HG02885 (cell line): ENCODE data around the gene TUBB4B.
"Not testable (repeated sequence)": the region's sequence is repeated elsewhere in the genome, so short reads cannot be mapped to it uniquely, and the experiment has no call there.

ENCODE experiments used
- ATAC-seq: cut with Tn5 transposase; IDR thresholded peaks from one replicate; pipeline ENCODE4 v1.9.1; 2021; ENCODE audit warnings: mild to moderate bottlenecking; ENCODE audit not compliant: unreplicated experiment, poor library complexity

The TUBB4B gene

DNA sequence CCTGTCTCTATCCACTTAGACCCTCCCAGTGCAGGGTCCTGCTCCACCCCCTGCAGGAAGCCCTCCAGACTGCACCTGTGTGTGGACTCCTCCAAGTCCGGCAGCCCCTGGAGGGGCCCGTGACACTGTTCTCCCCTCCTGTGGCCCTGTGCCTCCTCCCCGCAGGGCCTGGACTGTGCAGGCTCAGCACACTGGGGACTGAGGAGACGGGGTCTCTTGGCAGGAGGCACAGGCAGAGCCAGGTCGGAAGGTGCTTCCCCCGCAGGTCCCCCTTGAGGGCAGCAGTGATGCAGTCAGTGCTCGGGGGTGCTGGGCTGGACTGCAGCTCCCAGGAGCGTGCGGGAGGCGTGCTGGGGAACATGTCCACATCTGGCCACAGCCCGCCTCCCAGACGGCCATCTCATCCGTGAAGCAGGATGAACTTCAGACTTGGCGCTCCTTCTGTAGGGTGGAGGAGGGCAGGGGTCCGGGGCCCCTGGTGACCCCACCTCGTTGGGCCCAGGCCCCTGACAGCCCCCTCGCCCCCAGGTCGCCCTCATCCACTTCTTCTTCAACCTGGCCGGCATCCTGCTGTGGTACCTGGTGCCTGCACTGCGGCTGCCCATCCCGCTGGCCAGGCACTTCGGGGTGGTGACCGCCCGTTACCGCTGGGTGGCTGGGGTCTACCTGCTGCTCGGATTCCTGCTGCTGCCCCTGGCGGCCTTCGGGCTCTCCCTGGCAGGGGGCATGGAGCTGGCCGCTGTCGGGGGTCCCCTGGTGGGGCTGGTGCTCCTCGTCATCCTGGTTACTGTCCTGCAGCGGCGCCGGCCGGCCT is 5.5 kb upstream of the TUBB4B start:
- no peak for ATAC-seq

DNA sequence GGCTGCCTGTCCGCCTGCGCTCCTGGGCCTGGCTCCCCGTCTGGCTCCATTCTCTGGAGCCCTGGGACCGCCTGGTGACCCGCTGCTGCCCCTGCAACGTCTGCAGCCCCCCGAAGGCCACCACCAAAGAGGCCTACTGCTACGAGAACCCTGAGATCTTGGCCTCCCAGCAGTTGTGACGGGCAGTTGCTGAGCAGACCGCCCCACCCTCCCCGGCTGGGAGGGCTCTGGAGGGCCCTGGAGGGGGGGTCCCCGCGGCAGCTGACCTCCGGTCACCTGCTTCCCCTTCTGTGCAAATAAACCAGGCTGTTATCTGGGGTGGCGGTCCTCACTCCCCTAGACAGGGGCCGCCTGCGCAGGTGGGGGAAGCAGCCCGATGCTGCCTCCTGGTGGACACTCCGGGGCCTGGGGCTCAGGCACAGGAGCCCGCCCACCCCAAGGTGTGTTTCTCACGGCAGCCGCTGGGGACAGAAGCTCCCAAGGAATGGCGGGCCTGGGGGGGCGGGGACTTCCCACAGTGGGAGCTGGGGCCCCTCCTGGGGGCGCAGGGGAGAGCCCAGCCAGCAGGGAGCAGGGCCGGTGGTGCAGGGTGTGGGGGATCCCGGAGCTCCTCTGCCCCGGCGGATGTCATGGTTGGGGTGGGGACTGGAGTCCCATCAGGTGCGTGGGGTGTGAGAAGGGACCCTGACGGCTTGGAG is 4.7 kb upstream of the TUBB4B start:
- ATAC-seq, result peak; percentile 22

GRCh38 chr9:137236936-137237421 is 4.1 kb upstream of the TUBB4B start:
- no peak for ATAC-seq

DNA sequence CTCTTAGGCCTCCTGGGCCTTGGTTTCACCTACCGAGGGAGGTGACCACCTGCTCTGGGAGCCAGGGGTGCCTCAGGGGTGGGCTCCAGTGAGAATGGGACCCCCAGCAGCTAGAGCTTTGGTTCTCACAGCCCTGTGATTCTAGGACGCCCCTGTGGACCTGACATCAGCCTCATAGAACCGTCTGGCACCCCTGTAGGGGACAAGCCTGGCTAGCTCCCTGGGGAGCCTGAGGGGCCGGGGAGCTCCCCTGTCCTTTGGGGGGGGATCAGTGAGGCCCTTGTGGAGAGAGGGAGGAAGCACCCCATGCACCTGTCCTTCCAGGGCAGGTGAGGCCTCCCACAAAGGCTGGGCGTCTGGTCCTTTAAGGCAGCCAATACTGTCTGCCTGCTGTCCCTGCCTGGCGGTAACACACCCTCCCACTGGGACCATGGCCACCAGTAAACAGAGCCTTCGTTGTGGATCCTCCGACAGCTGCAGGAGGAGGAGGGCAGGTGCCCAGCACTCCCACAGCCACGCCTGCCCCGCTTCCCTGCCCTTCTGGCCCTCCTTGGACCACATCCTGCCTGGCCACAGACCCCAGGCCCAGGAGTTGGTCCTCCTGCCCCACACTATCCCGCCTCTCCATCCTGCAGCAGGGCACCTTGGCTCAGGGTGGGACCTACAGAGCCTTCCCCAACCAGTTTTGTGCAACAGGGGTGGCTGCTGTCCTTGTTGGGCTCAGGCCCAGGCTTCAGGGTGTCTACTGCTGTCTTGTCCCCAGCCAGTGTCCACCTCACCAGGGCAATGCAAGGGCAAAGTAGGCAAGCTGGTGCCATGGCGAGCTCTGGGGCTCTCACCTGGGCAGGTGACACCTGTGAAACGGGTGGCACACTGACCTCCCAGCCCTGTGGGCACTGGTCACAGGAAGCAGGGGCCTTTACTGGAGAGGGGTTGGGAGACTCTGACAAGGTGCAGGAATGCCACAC is 3.0 kb upstream of the TUBB4B start:
- ATAC-seq, result no peak

DNA sequence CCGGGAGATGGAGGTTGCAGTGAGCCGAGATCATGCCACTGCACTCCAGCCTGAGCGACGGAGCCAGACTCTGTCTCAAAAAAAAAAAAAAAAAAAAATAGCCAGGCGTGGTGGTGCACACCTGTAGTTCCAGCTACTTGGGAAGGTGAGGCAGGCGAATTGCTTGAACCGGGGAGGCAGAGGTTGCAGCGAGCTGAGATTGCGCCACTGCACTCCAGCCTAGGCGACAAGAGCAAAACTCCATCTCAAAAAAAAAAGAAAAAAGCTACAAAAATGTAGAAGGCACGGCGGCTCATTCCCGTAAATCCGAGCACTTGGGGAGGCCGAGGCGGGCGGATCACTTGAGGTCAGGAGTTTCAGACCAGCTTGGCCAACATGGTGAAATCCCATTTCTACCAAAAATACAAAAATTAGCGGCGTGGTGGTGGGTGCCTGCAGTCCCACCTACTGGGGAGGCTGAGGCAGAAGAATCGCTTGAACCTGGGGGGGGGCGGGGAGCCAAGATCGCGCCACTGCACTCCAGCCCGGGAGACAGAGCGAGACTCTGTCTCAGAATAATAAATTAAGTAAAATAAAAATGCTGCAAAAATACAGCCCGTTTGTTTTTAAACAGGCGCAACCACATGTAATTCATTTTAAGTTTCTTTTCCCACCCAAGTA is 1.4 kb upstream of the TUBB4B start:
- not testable (repeated sequence) for ATAC-seq

- peak; percentile 23 for ATAC-seq
These were observed 708 bp upstream of the TUBB4B start for GRCh38 chr9:137240318-137240840.

DNA sequence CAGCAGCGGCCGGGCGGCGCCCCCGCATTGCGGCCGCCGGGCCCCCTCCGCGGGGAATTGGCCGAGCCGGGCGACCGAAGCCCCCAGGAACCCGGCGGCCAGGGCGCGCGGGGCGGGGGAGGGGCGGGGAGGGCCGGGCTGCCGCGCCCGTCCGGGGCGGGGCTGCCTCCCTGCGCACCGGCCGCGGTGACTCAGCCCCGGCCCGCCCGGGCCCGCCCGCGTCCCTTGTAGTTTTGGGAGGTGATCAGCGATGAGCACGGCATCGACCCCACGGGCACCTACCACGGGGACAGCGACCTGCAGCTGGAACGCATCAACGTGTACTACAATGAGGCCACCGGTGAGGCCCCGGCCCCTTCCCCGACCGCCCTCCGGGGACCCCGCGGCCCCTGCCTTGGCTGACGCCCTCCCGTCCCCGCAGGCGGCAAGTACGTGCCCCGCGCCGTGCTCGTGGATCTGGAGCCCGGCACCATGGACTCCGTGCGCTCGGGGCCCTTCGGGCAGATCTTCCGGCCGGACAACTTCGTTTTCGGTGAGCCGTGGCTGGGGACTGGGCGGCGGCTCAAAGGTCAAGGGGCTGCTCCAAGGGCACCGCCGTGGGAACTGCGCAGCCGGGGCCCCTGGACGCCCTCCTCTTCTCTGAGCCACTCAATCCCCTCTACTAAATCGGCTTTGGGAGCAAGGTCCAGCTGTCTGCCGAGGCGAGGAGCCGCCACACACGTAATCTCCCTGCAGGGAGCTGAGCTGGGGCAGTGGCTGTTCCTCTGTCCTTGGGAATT is 592 bp downstream of the TUBB4B start:
- no peak for ATAC-seq

GRCh38 chr9:137242269-137243203 is 1.4 kb downstream of the TUBB4B start:
- ATAC-seq, result no peak

DNA sequence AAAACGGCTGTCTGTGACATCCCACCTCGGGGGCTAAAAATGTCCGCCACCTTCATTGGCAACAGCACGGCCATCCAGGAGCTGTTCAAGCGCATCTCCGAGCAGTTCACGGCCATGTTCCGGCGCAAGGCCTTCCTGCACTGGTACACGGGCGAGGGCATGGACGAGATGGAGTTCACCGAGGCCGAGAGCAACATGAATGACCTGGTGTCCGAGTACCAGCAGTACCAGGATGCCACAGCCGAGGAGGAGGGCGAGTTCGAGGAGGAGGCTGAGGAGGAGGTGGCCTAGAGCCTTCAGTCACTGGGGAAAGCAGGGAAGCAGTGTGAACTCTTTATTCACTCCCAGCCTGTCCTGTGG is 2.2 kb downstream of the TUBB4B start:
- ATAC-seq, result not testable (repeated sequence)

DNA sequence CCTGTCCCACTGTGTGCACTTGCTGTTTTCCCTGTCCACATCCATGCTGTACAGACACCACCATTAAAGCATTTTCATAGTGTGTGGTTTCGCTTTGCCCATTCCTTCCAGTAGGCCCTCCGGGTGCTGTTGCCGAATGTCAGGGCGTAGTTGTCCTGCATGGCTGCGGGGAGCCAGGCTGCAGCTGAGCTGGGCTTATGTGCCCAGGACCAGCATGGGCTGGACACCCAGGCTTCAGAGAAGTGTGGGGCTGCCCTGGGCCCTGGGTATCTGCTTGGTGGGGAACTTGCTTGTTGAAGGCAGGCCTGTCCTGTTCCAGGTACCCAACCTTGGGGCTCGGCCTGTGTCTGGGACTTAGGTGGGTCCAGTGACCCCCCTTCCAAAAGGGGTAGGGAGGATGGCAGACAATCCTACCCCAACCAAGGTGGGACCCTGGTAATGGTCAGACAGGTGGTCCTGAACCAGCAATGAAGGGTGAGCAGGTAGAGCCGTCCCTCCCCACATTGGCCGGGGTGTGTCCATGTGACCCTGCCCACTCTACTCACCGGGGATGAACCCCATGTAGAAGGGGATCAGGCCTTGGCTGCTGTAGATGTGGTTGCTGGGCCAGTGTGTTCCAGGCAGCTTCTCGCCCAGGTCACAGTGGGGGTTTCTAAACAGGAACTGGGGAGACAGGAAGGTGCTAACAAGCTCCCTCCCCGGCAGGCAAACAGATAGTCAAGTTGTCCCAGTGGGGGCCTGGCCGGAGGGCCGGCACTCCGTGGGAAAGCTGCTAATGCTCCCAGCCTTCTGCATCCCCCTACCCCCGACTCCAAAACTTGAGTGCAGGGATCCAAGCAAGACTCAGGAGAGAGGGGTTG is 2.8 kb downstream of the TUBB4B start:
- no peak for ATAC-seq

GRCh38 chr9:137244486-137245449 is 3.7 kb downstream of the TUBB4B start:
- ATAC-seq, result no peak

DNA sequence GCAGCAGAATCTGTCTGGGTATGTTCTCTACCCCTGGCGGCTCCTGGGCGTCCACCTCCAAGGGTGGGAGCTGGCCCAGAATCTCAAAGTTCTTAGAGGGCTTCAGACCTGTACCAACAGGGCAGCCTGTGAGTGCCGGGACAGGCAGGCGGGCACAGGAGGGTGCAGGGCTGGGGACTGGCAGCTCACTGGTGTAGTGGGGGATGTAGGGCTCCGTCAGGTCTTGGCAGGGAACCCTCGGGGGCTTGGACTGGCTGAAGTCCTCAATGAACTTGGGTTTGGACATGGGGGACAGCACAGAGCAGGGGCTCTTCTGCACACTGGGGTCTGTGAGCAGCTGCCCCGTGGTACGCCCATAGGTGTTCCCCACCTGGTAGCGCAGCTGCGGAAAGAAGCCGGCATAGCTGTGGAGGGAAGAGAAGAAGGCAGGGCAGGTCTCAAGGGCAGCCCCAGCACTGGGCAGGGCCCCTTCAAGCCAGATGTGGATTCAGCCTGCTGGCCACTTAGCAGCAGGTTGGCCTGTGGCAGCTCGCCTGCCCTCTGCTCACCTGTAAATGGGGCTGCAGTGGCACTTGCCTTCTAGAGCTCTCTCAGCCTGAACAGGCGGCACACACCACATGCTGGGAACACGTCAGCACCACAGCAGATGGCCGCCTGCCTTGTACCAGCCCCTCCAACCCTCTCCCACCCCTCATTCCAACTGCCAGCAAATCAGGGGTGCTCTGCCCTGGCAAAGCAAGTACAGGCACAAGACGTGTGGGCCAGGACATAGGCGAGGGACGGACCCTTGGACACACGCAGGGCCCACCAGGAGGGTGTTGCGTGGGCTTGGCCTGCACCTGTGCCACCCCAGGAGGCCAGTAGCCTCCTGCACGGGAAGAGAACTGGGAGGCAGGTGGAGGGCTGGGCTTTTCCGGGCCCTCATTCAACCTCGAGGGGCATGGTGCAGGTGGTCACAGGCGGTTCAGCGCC is 4.6 kb downstream of the TUBB4B start:
- ATAC-seq, result no peak

- ATAC-seq, result no peak
These were observed 6.2 kb downstream of the TUBB4B start for GRCh38 chr9:137247135-137247915.

DNA sequence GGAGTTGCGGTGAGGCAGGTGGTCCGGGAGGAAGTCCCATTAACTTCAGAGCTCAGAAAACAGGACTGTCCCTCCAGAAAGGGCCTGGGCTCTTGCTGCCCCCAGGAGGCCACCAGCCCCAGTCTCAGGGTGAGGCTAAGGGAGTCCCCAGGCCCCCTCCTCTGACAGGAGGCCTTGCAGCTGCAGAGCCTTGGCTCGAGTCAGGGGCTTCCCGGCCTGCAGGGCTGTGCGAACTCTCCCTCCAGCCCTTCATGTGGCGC is 6.8 kb downstream of the TUBB4B start:
- no peak for ATAC-seq
